Vagina (tissue), 2 donors: ENCODE measurements around the gene ADAMTSL3. TPM values are rescaled to one million over a fixed set of nuclear protein-coding genes. Genes with fewer than 3 reads are reported as not detected.
"Not testable (repeated sequence)": the region's sequence is repeated elsewhere in the genome, so short reads cannot be mapped to it uniquely, and the experiment has no call there.

Experiments
- DNase-seq, 2 donors: peaks; one replicate each; pipeline ENCODE4 v3.0.0-alpha.2; 2017; ENCODE audit errors: extremely low spot score in 2 of 2
- H3K27ac ChIP-seq: fragments of 200-600 bp; sonication (generic); one replicate; pipeline ENCODE4 v1.5.1; 2019
- H3K27me3 ChIP-seq: fragments of 200-600 bp; sonication (generic); one replicate; pipeline ENCODE4 v1.5.1; 2019
- H3K36me3 ChIP-seq, 2 donors: fragments of 200-600 bp; sonication (generic); one replicate each; pipeline ENCODE4 v1.5.1; 2017 to 2019
- H3K4me1 ChIP-seq: fragments of 200-600 bp; sonication (generic); one replicate; pipeline ENCODE4 v1.5.1; 2019
- H3K4me3 ChIP-seq, 2 donors: fragments of 200-600 bp; sonication (generic); 1 replicate in 1 of 2; 2 replicates in 1 of 2; pipeline ENCODE4 v1.5.1; 2016 to 2019
- H3K9me3 ChIP-seq: fragments of 200-600 bp; sonication (generic); one replicate; pipeline ENCODE4 v1.5.1; 2019
- POLR2A ChIP-seq, 2 donors: fragments of 450-650 bp; IDR thresholded peaks; one replicate each; pipeline ENCODE4 v1.6.1; 2017; ENCODE audit warnings: antibody characterized with exemption in 2 of 2, mild to moderate bottlenecking in 2 of 2, moderate library complexity in 2 of 2
- POLR2AphosphoS5 ChIP-seq, 2 donors: sonication (generic); formaldehyde crosslinking; IDR thresholded peaks; one replicate each; pipeline ENCODE4 v1.9.0; 2017; ENCODE audit warnings: antibody characterized with exemption in 2 of 2, mild to moderate bottlenecking in 2 of 2, low read depth in 1 of 2; ENCODE audit not compliant: insufficient read depth in 1 of 2
- intact Hi-C: fragments of 100-400 bp; cut with DNase I; formaldehyde crosslinking; loops from one replicate; pipeline ENCODE4 v1.15.1; 2023
- small RNA-seq: library from RNA; depleted of rRNA; stranded (forward); fragments of <200 nt; gene quantifications from one replicate; pipeline ENCODE3, GENCODE V24; 2016
- total RNA-seq: library from RNA; depleted of rRNA; stranded (reverse); fragments of >200 nt; gene quantifications from one replicate; pipeline ENCODE4 v1.2.3, GENCODE V29; 2016
- TF ChIP-seq, protein P1 (sequence below), 3 experiments: fragments of 450-650 bp in 2 of 3; fragments of 200-600 bp in 1 of 3; sonication (generic) in 1 of 3; IDR thresholded peaks; one replicate each; pipeline ENCODE4 v1.5.1; 2017 to 2019; ENCODE audit warnings: antibody characterized with exemption in 3 of 3, mild to moderate bottlenecking in 2 of 3, moderate library complexity in 2 of 3

The ADAMTSL3 gene
- total RNA-seq, 1 donor from 2014 or later: 4.2 TPM

DNA sequence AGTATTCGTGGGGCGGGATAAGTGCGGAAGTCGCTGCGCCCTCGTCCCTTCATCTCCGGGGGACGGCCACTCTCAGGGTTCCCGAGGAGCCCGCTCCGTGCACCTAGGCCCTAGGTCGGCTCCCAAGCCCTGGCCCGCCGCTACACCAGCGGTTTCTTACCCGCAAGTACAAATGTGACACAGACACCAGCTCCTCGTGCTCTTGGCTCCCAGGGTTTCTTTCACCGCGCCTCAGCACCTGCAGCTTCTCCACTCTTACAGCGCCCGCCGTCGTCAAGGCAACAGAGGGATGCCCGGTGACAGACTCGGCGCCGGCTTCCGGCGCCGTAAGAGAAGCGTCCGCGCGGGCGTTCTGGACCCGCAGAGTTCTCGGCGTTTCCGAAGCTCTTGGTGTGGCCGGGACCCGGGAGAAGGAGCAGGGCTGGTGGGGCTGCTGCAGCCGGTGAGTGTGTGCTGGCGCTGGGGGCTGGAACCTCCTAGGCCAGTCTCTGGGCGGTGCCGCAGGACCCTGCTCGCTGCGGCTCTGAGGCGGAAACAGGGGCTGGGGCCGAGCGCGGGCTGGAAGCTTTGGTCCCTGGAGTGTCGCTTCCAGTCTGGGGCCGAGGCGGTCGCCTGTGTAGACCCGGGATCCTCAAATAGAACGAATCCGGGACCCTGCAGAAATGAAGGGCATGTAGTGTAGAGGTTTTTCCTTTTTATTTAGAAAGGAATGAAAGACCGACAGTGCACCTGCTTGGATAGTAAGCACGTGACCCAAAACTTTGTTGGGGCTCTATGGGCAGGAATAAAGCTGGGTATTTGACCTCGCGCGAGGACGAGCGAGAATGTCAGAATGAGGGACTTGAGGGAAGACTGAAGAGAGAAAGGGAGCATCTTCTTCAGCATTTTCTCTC lies 426.2 kb downstream of the ADAMTSL3 start:
- peaks cover 11% of the 10 kb centered on the region for H3K4me1 ChIP-seq
- intact Hi-C loops: no loop called here
- no peak overlapping the region for H3K27ac ChIP-seq
- DNase-seq: no peak
- H3K27me3 ChIP-seq: no peaks in the 10 kb centered on the region
- H3K4me3 ChIP-seq: peak overlapping the region; percentile 36 to 39
- no peaks in the 10 kb centered on the region for H3K9me3 ChIP-seq
- no peaks in the 10 kb centered on the region for H3K36me3 ChIP-seq
- no peak for TF ChIP-seq POLR2A (IDR thresholded peaks at IDR 0.05)
- no peak for TF ChIP-seq POLR2AphosphoS5 (IDR thresholded peaks at IDR 0.05; ENCODE audit: insufficient read depth in 1 of 2, low read depth in 1 of 2)
- TF ChIP-seq, protein P1, sequence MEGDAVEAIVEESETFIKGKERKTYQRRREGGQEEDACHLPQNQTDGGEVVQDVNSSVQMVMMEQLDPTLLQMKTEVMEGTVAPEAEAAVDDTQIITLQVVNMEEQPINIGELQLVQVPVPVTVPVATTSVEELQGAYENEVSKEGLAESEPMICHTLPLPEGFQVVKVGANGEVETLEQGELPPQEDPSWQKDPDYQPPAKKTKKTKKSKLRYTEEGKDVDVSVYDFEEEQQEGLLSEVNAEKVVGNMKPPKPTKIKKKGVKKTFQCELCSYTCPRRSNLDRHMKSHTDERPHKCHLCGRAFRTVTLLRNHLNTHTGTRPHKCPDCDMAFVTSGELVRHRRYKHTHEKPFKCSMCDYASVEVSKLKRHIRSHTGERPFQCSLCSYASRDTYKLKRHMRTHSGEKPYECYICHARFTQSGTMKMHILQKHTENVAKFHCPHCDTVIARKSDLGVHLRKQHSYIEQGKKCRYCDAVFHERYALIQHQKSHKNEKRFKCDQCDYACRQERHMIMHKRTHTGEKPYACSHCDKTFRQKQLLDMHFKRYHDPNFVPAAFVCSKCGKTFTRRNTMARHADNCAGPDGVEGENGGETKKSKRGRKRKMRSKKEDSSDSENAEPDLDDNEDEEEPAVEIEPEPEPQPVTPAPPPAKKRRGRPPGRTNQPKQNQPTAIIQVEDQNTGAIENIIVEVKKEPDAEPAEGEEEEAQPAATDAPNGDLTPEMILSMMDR (IDR thresholded peaks at IDR 0.05): no peak

DNA sequence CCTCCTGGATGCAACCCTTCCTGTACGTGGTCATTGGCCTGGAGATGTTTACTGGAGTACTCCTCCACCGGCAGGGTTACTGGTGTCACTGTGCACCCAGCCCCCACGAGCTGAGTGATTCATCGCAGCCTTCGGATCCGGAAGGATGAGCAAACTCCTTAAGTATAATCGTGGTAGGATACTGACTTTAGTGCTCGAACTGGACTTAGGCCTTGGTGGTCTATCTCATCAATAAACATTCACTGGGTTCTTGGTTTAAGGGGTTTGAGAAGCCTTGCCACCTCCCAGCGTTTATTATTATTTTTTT lies 426.8 kb downstream of the ADAMTSL3 start:
- DNase-seq, H3K36me3 ChIP-seq, H3K9me3 ChIP-seq, intact Hi-C loops, H3K27me3 ChIP-seq, H3K4me3 ChIP-seq, H3K27ac ChIP-seq: not testable (repeated sequence)
- peaks cover 11% of the 10 kb centered on the region for H3K4me1 ChIP-seq

DNA sequence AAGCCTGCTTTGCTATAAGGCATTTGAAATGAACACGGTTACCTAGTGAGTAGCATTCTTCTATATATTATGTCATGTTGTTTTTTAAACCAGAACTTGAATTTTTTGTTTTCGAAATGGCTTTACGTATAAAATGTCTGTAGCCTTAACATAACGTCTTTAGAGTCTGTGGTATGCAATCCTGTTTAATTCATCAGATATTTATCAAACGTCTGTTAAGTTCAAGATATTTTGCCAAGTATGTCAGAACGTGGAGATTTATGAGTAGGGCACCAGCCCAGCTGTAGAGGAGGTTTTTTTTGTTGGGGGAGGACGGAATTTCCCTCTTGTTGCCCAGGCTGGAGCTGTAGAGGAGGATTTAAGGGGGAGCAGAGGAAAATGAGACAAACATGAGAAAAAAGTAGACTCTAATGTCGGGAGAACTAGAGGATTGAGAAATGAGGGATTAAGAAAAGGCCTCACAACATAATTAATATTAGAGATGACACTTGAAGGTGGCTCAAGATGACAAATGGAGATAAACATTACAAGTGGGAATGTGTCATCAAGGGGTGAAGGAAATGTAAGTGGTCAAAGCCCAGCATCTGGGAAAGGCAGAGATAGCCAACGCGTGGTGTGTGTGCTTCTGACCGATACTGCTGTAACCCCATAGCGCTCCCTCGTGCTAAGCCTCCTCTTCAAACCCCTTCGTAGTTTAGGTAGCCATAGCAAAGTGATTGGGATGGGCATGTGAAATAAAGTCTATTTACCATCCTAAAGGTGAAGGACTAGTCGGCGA lies 427.7 kb downstream of the ADAMTSL3 start:
- Histone ChIP-seq H3K9me3 (no peaks in the 10 kb centered on the region), H3K4me1 (peaks cover 11% of the 10 kb centered on the region), H3K27me3 (no peaks in the 10 kb centered on the region), H3K36me3 (no peaks in the 10 kb centered on the region), H3K27ac (no peak overlapping the region), H3K4me3 (no peak overlapping the region)
- intact Hi-C loops: no loop called here
- DNase-seq: no peak
- no peak for TF ChIP-seq POLR2AphosphoS5 (IDR thresholded peaks at IDR 0.05; ENCODE audit: insufficient read depth in 1 of 2, low read depth in 1 of 2)
- TF ChIP-seq POLR2A (IDR thresholded peaks at IDR 0.05): no peak
- TF ChIP-seq, protein P1 (IDR thresholded peaks at IDR 0.05): no peak

DNA sequence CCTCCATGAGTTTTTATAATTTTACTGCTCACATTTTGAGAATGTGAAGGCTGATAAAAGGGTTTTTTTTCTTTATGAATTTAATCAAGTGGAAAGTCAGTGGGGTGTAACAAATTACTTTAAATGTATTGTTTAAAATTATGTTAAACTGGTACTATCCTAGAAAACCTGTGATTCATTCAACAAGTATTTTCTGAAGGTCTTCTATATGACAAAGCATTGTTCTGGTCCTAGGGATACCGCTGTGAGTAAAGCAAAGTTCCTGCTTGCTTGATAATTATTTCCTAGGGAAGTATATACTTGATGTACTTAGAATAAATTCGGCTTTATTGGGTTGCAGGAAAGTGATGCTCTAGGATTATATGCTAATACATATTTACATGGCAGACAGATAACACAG lies 428.8 kb downstream of the ADAMTSL3 start:
- peaks cover 11% of the 10 kb centered on the region for H3K4me1 ChIP-seq
- no peaks in the 10 kb centered on the region for H3K36me3 ChIP-seq
- DNase-seq: no peak
- no peaks in the 10 kb centered on the region for H3K9me3 ChIP-seq
- H3K27ac ChIP-seq: no peak overlapping the region
- H3K4me3 ChIP-seq: no peak overlapping the region
- TF ChIP-seq POLR2A (IDR thresholded peaks at IDR 0.05) (no peak), POLR2AphosphoS5 (IDR thresholded peaks at IDR 0.05; ENCODE audit: insufficient read depth in 1 of 2, low read depth in 1 of 2) (no peak)
- TF ChIP-seq, protein P1 (IDR thresholded peaks at IDR 0.05): no peak
- no peaks in the 10 kb centered on the region for H3K27me3 ChIP-seq
- intact Hi-C loops: no loop called here

DNA sequence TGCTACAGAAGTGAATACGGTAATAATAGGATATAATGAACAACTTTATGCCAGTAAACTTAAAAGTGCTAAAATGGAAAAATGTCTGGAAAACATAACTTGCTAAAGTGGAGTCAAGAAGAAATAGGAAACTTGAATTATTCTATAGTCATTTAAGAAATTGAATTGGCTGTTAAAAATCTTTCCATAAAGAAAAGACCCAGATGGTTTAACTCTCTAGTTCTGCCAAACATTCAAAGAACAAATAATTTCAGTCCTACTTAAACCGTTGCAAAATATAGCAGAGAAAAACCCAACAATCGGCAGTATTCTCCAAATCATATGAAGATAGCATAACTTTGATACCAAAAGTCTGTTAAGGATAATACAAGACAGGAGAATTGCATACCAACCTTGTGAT lies 432.1 kb downstream of the ADAMTSL3 start:
- H3K9me3 ChIP-seq, H3K27me3 ChIP-seq, DNase-seq, H3K36me3 ChIP-seq, H3K27ac ChIP-seq, H3K4me1 ChIP-seq, H3K4me3 ChIP-seq, intact Hi-C loops: not testable (repeated sequence)

Small RNA genes within 50 kb of the gene (small RNA-seq; reads per million reads assigned to genes)
- not detected for gene RNU6-1339P
- gene RNU6-401P: not detected

Other genes with a start within 250 kb of the ADAMTSL3 start
- 3.9 TPM for gene SH3GL3, start 206.8 kb upstream of the ADAMTSL3 start, total RNA-seq